Epithelial cell of prostate (primary cell): ENCODE data around the gene CDH12.
"Not testable (repeated sequence)": the region's sequence is repeated elsewhere in the genome, so short reads cannot be mapped to it uniquely, and the experiment has no call there.

Experiments used
- DNase-seq: peaks from one replicate; pipeline ENCODE4 v3.0.0-alpha.2; 2011; ENCODE audit warnings: low read depth, low spot score
- H3K27ac ChIP-seq: fragments of 450-650 bp; 2 replicates; pipeline ENCODE4 v1.5.1; 2017; ENCODE audit warnings: mild to moderate bottlenecking

The CDH12 gene

DNA sequence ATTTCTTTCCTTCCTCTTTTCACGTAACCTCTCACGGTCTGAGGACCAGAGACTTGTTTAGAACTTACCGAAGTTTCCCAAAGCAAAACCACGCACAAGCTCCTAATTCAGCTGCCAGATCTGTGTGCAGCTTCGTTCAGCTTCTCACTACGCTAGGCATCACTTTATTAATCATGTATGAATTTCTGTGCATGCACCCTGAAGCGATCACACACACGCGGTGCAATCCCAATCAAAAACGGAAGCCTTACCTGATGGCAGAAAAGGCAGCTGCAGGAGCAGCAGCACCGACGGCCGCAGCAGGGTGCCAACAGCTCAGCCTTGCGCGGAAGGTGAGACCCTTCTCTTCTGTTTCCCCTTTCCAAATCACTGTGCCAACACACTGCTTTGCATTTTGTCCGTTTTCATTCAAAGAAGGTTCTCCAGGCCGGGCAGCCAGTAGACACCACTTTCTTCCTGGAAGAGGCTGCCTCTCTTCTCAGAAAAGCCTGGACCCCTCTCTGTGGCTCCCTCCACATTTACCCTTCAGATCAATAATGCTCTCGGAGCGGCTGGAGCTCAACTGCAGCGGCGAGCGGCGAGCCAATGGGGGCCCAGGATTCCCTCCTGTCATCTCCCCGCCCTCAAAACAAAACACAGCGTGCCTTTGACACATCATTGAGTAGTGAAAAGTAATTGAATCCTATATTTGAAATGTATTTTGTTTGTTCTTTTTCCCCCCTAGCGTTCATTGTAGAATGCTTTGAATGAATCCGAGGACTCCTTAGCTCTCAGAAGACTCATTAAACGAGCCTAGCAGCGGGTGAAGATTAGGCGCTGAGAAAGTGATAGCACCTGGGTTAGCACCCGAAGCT lies at the start of gene CDH12:
Gene CDH12 (minus strand): TSS at position 538 of the 854 bp plus-strand sequence.
- no peak within 1 kb of the TSS for H3K27ac ChIP-seq
- no peak for DNase-seq

DNA sequence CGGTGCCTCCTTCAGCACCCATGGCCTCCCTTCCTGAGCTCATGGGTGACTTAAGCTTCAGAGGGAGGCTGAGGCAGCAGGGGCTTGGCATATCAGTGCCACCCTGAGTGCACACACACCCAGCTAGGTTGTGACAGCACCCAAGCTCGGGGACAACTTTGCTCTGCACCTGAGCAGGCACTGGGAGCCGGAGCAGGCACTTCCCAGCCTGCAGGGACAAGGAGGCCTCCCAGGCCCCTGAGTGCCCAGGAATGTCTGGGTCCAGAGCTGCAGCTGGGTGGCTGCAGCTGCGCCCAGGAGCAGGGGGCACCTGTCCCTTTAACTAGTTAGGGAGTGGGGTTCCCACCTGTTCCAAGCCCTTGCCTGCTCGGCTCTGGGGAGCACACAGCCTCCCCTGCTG lies 48.7 kb upstream of the CDH12 start:
- no peak for DNase-seq

GRCh38 chr5:22900801-22901310 lies 47.7 kb upstream of the CDH12 start:
- no peak for DNase-seq

More for the DNA sequence above, 48.7 kb upstream of the CDH12 start:
- H3K27ac ChIP-seq = no peak overlapping the region

DNA sequence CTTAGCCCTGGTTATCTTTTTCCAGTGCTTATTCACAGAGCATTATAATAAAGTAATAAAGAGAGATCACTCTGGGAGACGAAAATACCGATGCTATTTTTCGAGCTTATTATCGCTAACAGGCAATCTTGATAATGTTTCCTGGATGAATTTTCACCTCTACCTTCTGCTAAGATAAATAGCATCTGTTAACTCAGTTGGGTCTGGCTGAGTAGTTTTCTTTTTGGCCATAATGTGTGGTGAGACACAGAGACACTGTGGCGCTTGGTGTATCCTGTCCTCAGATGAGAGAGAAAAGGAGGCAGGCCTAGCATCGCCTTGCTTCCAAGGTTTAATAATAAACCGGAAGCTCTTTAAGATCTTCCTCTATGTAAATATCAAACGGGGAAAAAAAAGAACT lies 46.2 kb upstream of the CDH12 start:
- no peak for DNase-seq
- H3K27ac ChIP-seq = no peak overlapping the region

More at GRCh38 chr5:22900801-22901310, 47.7 kb upstream of the CDH12 start:
- H3K27ac ChIP-seq = no peak overlapping the region

DNA sequence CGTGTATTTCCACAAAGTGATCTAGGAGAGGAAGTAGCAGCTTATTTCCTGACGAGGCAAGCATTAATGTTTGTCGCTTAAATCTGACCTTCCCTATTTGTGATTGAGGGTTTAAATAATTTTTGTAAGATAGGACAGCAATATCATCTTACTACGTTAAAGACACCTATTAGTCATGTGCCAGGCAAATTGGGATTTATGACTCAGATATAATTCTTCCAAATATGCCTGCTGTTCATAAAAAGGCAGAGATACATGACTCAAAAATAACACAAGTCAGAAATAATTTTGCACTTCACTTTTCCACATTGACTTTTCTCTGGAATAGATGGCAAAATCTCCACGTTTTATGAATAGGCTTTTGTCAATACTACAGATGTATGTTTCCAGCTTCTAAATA lies 43.0 kb upstream of the CDH12 start:
- H3K27ac ChIP-seq = no peak overlapping the region
- no peak for DNase-seq

DNA sequence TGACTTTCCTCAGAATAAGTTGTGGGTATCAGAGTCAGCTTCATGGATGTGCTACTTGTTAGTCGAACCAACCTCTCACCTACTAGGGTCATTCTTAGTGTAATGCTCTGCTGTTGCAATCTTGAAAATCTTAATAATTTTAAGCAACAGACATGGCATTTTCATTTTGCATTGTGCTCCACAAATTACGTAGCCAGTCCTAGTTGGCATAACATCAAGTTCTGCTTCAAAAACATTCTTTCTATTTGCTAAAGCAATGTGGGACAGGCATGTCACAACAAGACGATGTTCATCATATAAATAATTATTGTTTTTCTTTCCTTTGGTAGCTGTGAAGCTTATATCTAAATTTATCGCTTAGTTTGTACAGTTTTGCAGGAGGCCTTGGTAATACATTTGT lies 39.3 kb upstream of the CDH12 start:
- no peak overlapping the region for H3K27ac ChIP-seq
- no peak for DNase-seq

DNA sequence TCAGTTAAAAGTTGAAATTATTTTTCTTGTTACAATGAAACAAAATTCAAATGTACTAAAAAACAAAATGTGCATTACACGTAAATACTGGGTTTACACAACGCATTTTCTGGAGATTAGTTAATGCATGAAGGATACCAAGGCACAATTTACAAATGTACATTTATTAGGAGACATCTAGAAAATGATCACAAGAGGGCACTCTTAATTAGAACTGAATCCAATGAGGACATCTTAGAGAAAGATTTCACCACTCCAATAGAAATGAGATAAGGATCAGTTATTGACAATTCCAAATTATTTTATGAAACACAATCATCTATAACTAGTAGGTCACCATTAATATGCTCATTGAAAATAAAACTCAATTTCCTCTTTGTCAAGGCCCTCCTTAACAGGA lies 36.6 kb upstream of the CDH12 start:
- H3K27ac ChIP-seq = no peak overlapping the region
- no peak for DNase-seq

DNA sequence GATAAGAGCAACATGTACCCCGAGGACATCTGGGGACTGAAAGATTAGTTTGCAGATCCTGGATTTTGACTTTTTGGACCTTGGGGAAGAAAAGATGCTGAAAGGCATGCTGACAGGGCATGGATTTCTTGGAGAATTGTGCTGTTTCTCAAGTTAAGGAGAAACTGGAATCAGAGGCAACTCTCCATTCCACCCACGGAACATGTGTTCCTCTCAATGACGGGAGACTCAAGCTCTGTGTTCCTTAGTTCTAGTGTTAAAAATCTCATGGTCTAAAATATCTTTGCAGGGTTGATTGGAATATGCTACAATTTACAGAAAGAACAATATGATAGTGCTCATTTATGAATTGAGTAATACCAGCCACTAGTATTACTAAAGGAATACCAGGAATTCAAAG lies 34.4 kb upstream of the CDH12 start:
- no peak for DNase-seq
- no peak overlapping the region for H3K27ac ChIP-seq

DNA sequence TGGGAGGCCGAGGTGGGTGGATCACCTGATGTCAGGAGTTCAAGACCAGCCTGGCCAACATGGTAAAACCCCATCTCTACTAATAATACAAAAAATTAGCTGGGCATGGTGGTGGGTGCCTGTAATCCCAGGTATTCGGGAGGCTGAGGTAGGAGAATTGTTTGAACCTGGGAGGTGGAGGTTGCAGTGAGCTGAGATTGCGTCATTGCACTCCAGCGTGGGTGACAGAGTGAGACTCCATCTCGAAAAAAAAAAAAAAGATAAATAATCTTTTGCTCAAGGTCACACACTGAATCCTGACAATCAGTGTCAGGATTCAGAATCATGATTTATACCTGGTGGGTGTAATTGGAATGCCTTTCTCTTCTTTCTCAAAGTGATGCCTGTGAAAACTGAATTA lies 5.8 kb upstream of the CDH12 start:
- not testable (repeated sequence) for DNase-seq, H3K27ac ChIP-seq

DNA sequence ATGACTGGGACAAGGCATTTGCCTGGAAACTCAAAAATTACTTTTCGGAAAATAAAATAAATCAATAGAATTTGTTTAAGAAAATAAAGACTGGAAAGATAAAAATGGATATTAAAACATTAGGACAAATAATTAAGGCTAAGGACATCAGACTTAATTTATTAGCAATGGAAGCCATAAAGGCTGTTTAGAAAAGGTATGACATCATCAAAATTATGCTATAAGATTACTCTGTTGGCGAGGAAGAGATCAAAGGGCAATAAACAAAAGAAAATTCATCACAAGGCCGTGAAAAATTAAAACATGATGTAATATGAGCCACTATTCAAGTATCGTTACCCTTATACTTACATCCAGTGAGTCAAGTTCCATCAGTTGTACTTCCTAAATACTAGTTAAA lies 2.7 kb upstream of the CDH12 start:
- no peak overlapping the region for H3K27ac ChIP-seq

DNA sequence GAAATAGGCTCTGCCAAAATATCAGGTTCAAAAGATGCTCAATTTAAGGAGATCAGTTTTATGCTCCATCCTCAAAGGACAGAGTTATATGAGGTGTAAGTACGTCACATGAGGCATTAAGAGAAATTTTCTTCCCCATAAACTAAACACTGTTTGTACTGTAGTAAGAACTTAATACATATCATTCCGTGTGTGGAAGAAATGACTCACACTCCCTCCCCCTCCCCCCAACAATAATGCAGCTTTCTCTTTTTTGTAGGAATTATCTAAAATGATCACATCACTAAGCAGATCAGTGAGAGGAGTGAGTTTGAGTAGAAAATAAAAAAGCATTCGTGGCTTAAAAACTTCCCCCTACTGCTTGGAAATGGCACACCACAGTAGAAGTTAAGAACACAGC lies 2.2 kb downstream of the CDH12 start:
- DNase-seq = no peak
- no peak overlapping the region for H3K27ac ChIP-seq

More for the DNA sequence above, 2.7 kb upstream of the CDH12 start:
- no peak for DNase-seq

- DNase-seq = no peak
- no peak overlapping the region for H3K27ac ChIP-seq
Observed at GRCh38 chr5:22846693-22847092, 6.5 kb downstream of the CDH12 start.

GRCh38 chr5:22844636-22845035 lies 8.5 kb downstream of the CDH12 start:
- no peak for DNase-seq
- H3K27ac ChIP-seq = no peak overlapping the region

DNA sequence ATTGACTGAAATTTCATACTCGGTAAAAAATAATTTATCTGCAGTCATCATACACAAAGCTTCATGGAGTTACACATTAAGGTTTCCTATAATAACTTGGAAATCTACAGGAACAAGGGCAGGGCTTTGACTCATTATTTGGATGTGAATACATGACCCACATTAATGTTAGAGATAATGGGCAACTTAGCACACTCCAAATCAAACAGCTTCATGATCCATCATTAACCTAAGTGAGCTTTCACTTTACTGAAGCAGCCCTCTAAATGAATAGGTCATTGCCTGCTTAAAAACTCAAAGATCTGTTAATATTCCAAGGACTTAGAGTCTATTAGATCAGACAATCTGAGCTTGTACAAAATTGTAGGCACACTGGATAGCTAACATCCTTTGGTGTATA lies 9.0 kb downstream of the CDH12 start:
- no peak for DNase-seq
- no peak overlapping the region for H3K27ac ChIP-seq

GRCh38 chr5:22842574-22842973 lies 10.6 kb downstream of the CDH12 start:
- DNase-seq = no peak
- H3K27ac ChIP-seq = no peak overlapping the region

GRCh38 chr5:22837803-22838202 lies 15.3 kb downstream of the CDH12 start:
- no peak overlapping the region for H3K27ac ChIP-seq
- DNase-seq = no peak

DNA sequence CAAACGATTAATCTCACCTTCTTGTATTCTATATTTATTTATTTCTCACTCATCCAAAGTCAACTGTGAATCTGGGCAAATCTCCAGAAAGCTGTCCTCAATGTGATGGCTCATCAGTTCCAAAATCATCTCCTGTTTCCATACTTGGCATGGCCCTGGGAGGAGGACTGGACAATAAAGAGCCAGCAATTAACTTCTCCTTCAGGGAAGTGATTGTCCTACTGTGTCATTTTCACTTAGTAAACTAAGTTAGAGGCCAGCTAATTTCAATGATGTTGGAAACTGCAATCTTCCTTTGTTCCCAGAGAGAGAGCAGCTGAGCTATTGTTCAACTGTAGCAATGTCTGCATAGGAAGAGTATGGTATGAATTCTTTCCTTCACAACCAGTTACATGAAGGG lies 17.5 kb downstream of the CDH12 start:
- DNase-seq = no peak

GRCh38 chr5:22793463-22793862 lies 59.7 kb downstream of the CDH12 start:
- no peak for DNase-seq

More for the DNA sequence above, 17.5 kb downstream of the CDH12 start:
- H3K27ac ChIP-seq = no peak overlapping the region

DNA sequence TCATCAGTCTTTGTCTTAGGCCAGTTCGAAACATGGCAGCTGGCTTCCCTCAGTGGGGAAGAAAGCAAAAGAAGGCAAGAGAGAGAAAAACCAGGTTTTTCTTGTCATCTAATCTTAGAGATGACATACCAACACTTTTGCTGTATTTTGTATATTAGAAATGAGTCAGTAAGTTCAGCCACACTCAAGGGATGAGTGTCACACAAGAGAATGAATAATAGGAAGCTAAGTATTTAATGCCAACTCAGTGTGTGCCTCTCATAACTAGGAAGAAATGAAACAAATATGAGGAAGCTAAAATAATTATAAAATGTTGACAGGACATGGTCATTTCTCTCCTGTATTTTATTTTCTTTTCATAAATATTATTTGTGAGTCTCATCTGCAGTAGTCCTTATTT lies 65.3 kb downstream of the CDH12 start:
- no peak overlapping the region for H3K27ac ChIP-seq
- no peak for DNase-seq

More at GRCh38 chr5:22793463-22793862, 59.7 kb downstream of the CDH12 start:
- no peak overlapping the region for H3K27ac ChIP-seq

- no peak overlapping the region for H3K27ac ChIP-seq
- DNase-seq = no peak
Observed at GRCh38 chr5:22787398-22787797, 65.7 kb downstream of the CDH12 start.

DNA sequence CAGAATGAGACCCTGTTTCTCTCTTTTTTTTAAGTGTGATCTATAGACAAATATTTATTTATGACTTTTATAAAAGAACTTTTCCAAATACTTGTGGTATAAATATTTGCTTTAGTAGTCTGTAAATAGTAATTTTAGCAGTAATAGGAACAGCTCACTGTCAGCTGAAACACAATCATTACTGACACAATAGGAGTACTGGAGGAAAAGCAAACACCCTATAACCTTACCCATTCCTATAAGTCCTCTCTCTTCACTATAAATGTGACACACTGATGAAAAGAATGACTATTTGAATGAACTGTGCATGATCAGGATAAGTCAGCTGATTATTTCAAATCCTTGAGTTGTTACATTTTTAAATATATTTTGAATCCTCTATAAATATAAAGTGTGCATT lies 72.4 kb downstream of the CDH12 start:
- DNase-seq = no peak
- H3K27ac ChIP-seq = no peak overlapping the region

- DNase-seq = no peak
- H3K27ac ChIP-seq = no peak overlapping the region
Observed at GRCh38 chr5:22779499-22779898, 73.6 kb downstream of the CDH12 start.
